Measurements from ENCODE around the gene SLIT3.

Gene SLIT3

DNA sequence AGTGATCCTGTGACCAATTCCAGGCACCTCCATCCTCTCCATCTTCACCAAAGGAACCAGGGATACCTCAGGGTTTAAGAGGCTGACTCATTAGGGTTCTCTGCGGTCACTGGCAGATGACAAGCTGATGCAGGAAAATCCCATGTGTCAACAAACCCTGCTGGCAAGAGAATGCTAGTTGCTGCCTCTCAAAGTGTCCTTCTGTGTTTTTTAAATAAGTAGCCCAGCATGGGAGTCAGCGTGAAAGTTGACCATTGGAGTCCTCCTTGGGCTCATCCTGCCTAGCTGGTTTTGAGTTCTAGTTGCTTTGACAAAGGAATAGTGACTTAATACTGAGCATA, 200.2 kb downstream of the SLIT3 start:
- FAIRE-seq (no peak), DNase-seq (ENCODE audit: insufficient read length, low spot score) (no peak)
- TF ChIP-seq CTCF (IDR thresholded peaks at IDR 0.05; ENCODE audit: insufficient read depth, missing control alignments) = no peak

DNA sequence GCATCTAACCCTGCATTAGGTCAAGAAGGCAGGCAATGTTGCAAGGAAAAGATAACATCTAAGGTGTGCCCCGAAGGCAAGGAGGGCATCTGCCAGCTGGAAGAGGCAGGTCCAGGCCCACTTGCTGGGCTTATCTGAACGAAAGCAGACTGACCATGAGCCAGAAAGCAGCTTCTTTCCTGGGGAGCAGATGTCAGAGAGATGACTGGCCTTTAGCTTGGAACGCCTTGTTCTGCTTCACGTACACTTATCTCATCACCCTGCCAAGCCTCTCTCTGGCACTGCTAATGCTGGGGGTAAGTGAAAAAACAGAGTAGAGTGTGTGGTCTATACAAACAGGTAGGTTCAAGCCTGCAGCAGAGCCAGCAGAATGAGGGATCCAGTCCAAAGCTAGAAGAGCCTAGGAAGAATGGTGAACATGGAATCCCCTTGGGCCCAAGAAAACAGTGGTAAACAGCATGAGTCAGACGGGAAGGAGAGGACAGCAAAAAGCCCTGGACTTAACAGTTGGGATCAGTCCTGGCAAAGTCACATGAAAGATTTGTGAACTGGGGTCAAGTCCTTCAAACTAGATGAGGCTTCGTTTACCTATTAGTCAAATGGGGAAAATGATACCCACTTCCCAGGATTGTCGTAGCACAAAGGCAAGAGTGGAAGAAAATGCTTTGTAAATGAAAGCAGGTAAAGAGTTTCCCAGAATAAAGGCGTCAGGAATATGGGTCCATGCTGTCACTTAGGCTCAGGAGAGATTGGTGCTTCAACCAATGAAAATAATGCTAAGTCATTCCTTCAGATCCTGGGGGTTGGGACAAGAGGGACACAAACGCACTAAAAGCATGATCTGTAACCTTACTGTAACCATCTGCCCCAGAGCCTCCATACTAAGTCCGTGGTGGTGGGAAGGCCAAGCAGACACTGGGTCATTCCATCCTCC, 200.9 kb downstream of the SLIT3 start:
- FAIRE-seq (no peak), DNase-seq (ENCODE audit: insufficient read length, low spot score) (no peak)
- TF ChIP-seq CTCF (IDR thresholded peaks at IDR 0.05; ENCODE audit: insufficient read depth, missing control alignments) = no peak

DNA sequence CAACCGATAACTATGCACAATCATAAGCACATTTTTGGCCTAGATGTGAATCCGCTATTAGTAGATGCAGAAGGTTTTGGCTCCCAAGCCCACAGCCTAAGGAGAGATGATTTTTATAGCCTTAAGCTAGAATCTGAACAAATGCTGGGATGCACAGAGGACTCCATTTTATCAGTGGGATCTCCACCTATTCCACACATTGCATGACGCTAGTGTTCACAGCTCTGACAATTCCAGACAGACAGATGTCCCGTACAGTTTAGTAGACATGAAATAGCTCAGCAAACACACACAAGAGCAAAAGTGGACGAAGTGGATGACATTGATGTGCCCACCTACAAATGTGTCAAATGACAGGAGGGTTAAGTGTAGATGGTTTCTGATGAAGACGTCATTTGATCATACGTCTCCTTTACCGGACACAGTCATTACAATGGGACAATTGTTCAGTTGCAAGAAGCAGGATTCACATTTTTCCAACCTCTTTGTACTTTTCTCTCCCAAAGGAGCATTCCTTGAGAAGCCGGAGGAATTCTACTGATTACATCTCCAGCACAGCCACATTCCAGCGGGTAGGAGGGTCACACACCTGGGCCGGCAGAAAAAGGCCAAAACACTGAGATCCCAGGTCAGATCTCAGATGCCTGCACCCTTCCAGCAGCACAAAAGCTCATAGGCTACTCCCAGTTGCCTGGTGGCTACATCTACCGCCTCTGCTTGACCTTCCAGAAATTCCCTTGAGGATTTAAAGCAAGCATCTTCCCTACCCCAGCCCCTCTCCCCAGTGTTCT, 202.4 kb downstream of the SLIT3 start:
- DNase-seq (ENCODE audit: insufficient read length, low spot score) (no peak), FAIRE-seq (no peak)
- TF ChIP-seq CTCF (IDR thresholded peaks at IDR 0.05; ENCODE audit: insufficient read depth, missing control alignments) = no peak

GRCh38 chr5:169097374-169098326, 203.3 kb downstream of the SLIT3 start:
- FAIRE-seq (no peak), DNase-seq (ENCODE audit: insufficient read length, low spot score) (no peak)
- no peak for TF ChIP-seq CTCF (IDR thresholded peaks at IDR 0.05; ENCODE audit: insufficient read depth, missing control alignments)

DNA sequence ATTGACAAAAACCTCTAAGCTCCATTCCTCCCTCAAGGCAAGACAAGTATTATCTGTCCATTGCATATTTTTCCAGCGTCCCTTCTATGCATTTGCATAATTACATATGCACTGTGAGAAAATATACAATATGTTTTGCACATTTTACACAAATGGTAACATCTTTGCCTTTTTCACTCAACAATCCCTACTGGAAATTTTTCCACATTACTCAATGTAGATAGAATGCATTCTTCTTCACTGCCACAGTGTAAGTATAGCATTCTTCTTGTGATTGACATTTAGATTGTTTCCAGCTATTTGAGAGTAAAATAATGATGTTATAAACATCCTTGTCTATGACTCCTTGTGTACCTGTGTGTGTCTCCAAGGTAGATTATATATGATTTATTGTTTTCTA, 205.0 kb downstream of the SLIT3 start:
- DNase-seq (ENCODE audit: insufficient read length, low spot score) = no peak
- TF ChIP-seq CTCF (IDR thresholded peaks at IDR 0.05; ENCODE audit: insufficient read depth, missing control alignments) = no peak
- FAIRE-seq = no peak

DNA sequence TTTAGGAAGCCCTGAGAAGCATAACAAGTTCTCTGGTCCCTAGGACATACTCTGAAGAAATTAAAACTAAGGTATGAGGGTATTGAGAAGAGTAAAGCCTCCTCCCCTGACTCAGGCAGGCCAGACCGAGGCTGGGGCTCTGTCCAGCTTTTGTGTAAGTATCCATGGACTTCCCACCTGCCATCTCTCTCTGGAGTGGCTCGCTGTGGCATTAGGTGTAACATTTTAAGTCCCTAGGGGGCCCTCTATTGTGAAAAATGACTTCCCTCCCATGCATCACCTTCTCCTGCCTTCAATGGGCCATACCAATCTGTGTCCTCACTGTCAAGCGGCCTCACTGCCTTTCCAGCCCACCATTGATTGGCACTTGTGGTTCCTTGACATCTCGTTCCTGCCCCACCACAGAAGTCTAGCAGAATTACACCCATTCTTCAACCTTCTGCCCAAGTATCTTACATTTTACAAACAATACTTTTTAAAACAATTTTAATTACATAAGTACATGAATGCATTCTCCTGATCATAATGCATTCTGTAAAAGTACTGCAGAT, 205.5 kb downstream of the SLIT3 start:
- DNase-seq (ENCODE audit: insufficient read length, low spot score) (no peak), FAIRE-seq (no peak)
- TF ChIP-seq CTCF (IDR thresholded peaks at IDR 0.05; ENCODE audit: insufficient read depth, missing control alignments) = no peak

All from D721Med (cell line).